CD14-positive monocyte (primary cell): Measurements from ENCODE around the gene MAD1L1. TPM values are rescaled to one million over a fixed set of nuclear protein-coding genes. Genes with fewer than 3 reads are reported as not detected.

Source experiments
- DNase-seq, 3 donors: peaks; one replicate each; pipeline ENCODE4 v3.0.0-alpha.2; 2011 to 2022
- H2AFZ ChIP-seq: 2 replicates; pipeline ENCODE4 v1.6.0; 2012; ENCODE audit warnings: mild to moderate bottlenecking, low read depth, low read length, inconsistent platforms; ENCODE audit not compliant: insufficient read depth, poor library complexity, severe bottlenecking
- H3K27ac ChIP-seq, 2 donors: 1 replicate in 1 of 2; 2 replicates in 1 of 2; pipeline ENCODE4 v1.5.1; 2012 to 2013; ENCODE audit warnings: low read length in 2 of 2, control low read depth in 1 of 2, inconsistent platforms in 1 of 2, low read depth in 1 of 2, mild to moderate bottlenecking in 1 of 2
- H3K27me3 ChIP-seq, 2 donors: one replicate each; pipeline versions ENCODE4 v1.6.0 to v1.6.1; 2011 to 2013; ENCODE audit warnings: low read length in 2 of 2; ENCODE audit not compliant: control insufficient read depth in 2 of 2, insufficient read depth in 2 of 2
- H3K36me3 ChIP-seq, 2 donors: replicated peaks in 1 of 2; 1 replicate in 1 of 2; 2 replicates in 1 of 2; pipeline versions ENCODE4 v1.5.1 to v1.6.1; 2012 to 2013; ENCODE audit warnings: low read length in 2 of 2, control low read depth in 1 of 2, inconsistent platforms in 1 of 2, mild to moderate bottlenecking in 1 of 2; ENCODE audit not compliant: insufficient read depth in 2 of 2, control insufficient read depth in 1 of 2
- H3K4me1 ChIP-seq, 2 donors: 1 replicate in 1 of 2; 2 replicates in 1 of 2; pipeline versions ENCODE4 v1.5.1 to v1.6.1; 2012 to 2013; ENCODE audit warnings: low read length in 2 of 2, control low read depth in 1 of 2, inconsistent platforms in 1 of 2, mild to moderate bottlenecking in 1 of 2, moderate library complexity in 1 of 2; ENCODE audit not compliant: insufficient read depth in 2 of 2, control insufficient read depth in 1 of 2
- H3K4me2 ChIP-seq: replicated peaks from 2 replicates; pipeline ENCODE3; 2012; ENCODE audit warnings: low read length, moderate library complexity, mild to moderate bottlenecking; ENCODE audit not compliant: poor library complexity, severe bottlenecking; ENCODE audit errors: extremely low read depth
- H3K4me3 ChIP-seq, 3 experiments: fragments of 200-600 bp in 1 of 3; sonication (generic) in 1 of 3; replicated peaks in 1 of 3; 1 replicate in 2 of 3; 2 replicates in 1 of 3; pipeline ENCODE4 v1.5.1; 2011 to 2013; ENCODE audit warnings: low read length in 3 of 3, mild to moderate bottlenecking in 3 of 3, control low read depth in 2 of 3, low read depth in 2 of 3, inconsistent platforms in 1 of 3, moderate library complexity in 1 of 3
- H3K79me2 ChIP-seq: 2 replicates; pipeline ENCODE4 v1.6.0; 2012; ENCODE audit warnings: mild to moderate bottlenecking, control low read depth, inconsistent platforms, low read length, moderate library complexity; ENCODE audit not compliant: insufficient read depth
- H3K9ac ChIP-seq: 2 replicates; pipeline ENCODE4 v1.6.0; 2017; ENCODE audit warnings: low read length, mild to moderate bottlenecking; ENCODE audit not compliant: insufficient read depth, poor library complexity, severe bottlenecking
- H3K9me3 ChIP-seq, 2 donors: replicated peaks in 1 of 2; 1 replicate in 1 of 2; 2 replicates in 1 of 2; pipeline versions ENCODE4 v1.5.1 to v1.6.1; 2012 to 2013; ENCODE audit warnings: low read length in 2 of 2, control low read depth in 1 of 2; ENCODE audit not compliant: control insufficient read depth in 1 of 2, insufficient read depth in 1 of 2
- H4K20me1 ChIP-seq: 2 replicates; pipeline ENCODE4 v1.6.0; 2012; ENCODE audit warnings: mild to moderate bottlenecking, low read length, control low read depth, moderate library complexity; ENCODE audit not compliant: insufficient read depth
- H3K27ac Mint-ChIP-seq, 7 donors: one replicate each; pipeline ENCODE4 v1.8.0; 2020; ENCODE audit warnings: mild to moderate bottlenecking in 7 of 7, mixed read lengths in 7 of 7, moderate library complexity in 6 of 7, inconsistent platforms in 2 of 7
- H3K27me3 Mint-ChIP-seq, 3 donors: one replicate each; pipeline ENCODE4 v1.8.0; 2021 to 2022; ENCODE audit warnings: low read depth in 3 of 3, mild to moderate bottlenecking in 3 of 3, mixed read lengths in 3 of 3, moderate library complexity in 3 of 3, inconsistent platforms in 1 of 3
- H3K36me3 Mint-ChIP-seq, 2 donors: one replicate each; pipeline ENCODE4 v1.8.0; 2020; ENCODE audit warnings: mixed read lengths in 2 of 2, inconsistent platforms in 1 of 2, mild to moderate bottlenecking in 1 of 2
- H3K4me1 Mint-ChIP-seq: one replicate; pipeline ENCODE4 v1.8.0; 2020; ENCODE audit warnings: mild to moderate bottlenecking, mixed read lengths
- H3K4me3 Mint-ChIP-seq, 2 donors: one replicate each; pipeline ENCODE4 v1.8.0; 2020; ENCODE audit warnings: mild to moderate bottlenecking in 2 of 2, mixed read lengths in 2 of 2, moderate library complexity in 1 of 2
- H3K9me3 Mint-ChIP-seq, 7 donors: one replicate each; pipeline ENCODE4 v1.8.0; 2020 to 2022; ENCODE audit warnings: mixed read lengths in 7 of 7, mild to moderate bottlenecking in 6 of 7, moderate library complexity in 6 of 7, inconsistent platforms in 2 of 7
- CTCF ChIP-seq: fragments of 200-600 bp; IDR thresholded peaks from one replicate; pipeline ENCODE4 v1.8.0; 2022; ENCODE audit warnings: antibody characterized with exemption, mild to moderate bottlenecking
- WGBS: methylation state at CpG from one replicate; pipeline ENCODE4 v1.1.5; 2013; ENCODE audit warnings: missing lambda C conversion rate; ENCODE audit not compliant: insufficient coverage; 5-methylcytosine and 5-hydroxymethylcytosine counted together
- intact Hi-C, 2 donors: fragments of 100-400 bp; cut with micrococcal nuclease; formaldehyde crosslinking; loops; one replicate each; pipeline versions ENCODE4 v1.15.0 to v1.15.1; 2023
- polyA plus RNA-seq, 3 donors: library from polyadenylated mRNA; depleted of rRNA in 1 of 3; unstranded in 2 of 3; stranded (reverse) in 1 of 3; fragments of 300-500 nt in 2 of 3; fragments of >200 nt in 1 of 3; fragmentation: Illumina TruSeq in 2 of 3; gene quantifications; 1 replicate in 2 of 3; 2 replicates in 1 of 3; pipeline ENCODE4 v1.2.3, GENCODE V29; 2012 to 2021

MAD1L1 gene
- polyA plus RNA-seq, 3 donors: 22.0 to 39.4 (median 33.2) TPM

GRCh38 chr7:2046581-2047565 is 185.9 kb downstream of the MAD1L1 start:
- Mint-ChIP-seq H3K9me3 (peaks cover 0 to 12% (median 3%) of the 10 kb centered on the region in 7 donors), H3K36me3 (peaks cover 17 to 33% of the 10 kb centered on the region in 2 donors), H3K4me1 (peaks cover 2% of the 10 kb centered on the region), H3K27ac (no peak overlapping the region), H3K27me3 (peaks cover 0 to 1% (median 0%) of the 10 kb centered on the region in 3 donors), H3K4me3 (no peak overlapping the region)
- H4K20me1 ChIP-seq: no peaks in the 10 kb centered on the region
- H3K4me2 ChIP-seq: no peak overlapping the region
- H3K9ac ChIP-seq: no peak overlapping the region
- no peak overlapping the region for H2AFZ ChIP-seq
- no peaks in the 10 kb centered on the region for H3K79me2 ChIP-seq
- 96% methylated on average over 19 of the region's 30 CpGs for WGBS
- no peak for TF ChIP-seq CTCF
- peaks cover 0 to 6% of the 10 kb centered on the region in 2 donors for H3K9me3 ChIP-seq
- no peak overlapping the region for H3K27ac ChIP-seq
- DNase-seq: no peak
- no peaks in the 10 kb centered on the region for H3K4me1 ChIP-seq
- intact Hi-C loops: no loop called here
- no peak overlapping the region for H3K4me3 ChIP-seq
- no peaks in the 10 kb centered on the region for H3K27me3 ChIP-seq
- H3K36me3 ChIP-seq: peaks cover 18 to 26% of the 10 kb centered on the region in 2 donors

GRCh38 chr7:2045559-2046405 is 187.0 kb downstream of the MAD1L1 start:
- 93% methylated on average over 17 of the region's 25 CpGs for WGBS
- H3K36me3 Mint-ChIP-seq: peaks cover 24 to 43% of the 10 kb centered on the region in 2 donors
- Histone ChIP-seq H2AFZ (no peak overlapping the region), H3K9ac (no peak overlapping the region), H3K36me3 (peaks cover 18 to 26% of the 10 kb centered on the region in 2 donors), H3K4me1 (no peaks in the 10 kb centered on the region), H3K9me3 (peaks cover 0 to 6% of the 10 kb centered on the region in 2 donors), H3K27me3 (no peaks in the 10 kb centered on the region), H4K20me1 (no peaks in the 10 kb centered on the region), H3K27ac (no peak overlapping the region), H3K4me3 (no peak overlapping the region), H3K4me2 (no peak overlapping the region), H3K79me2 (no peaks in the 10 kb centered on the region)
- intact Hi-C loops: no loop called here
- peaks cover 2% of the 10 kb centered on the region for H3K4me1 Mint-ChIP-seq
- H3K9me3 Mint-ChIP-seq: peaks cover 0 to 12% (median 3%) of the 10 kb centered on the region in 7 donors
- no peak for DNase-seq
- peaks cover 0 to 1% (median 0%) of the 10 kb centered on the region in 3 donors for H3K27me3 Mint-ChIP-seq
- H3K27ac Mint-ChIP-seq: no peak overlapping the region
- TF ChIP-seq CTCF: no peak
- no peak overlapping the region for H3K4me3 Mint-ChIP-seq
